Endothelial cell of umbilical vein (primary cell): Measurements from ENCODE around the gene MPG. TPM values are rescaled to one million over a fixed set of nuclear protein-coding genes. Genes with fewer than 3 reads are reported as not detected.

ENCODE experiments used
- BruUV-seq: library from RNA; stranded (reverse); fragments of 400-500 nt; replicated peaks from 2 replicates; lab custom pipeline; 2021; lab: Mats Ljungman, UMichigan
- CTCF ChIA-PET: fragments of 300-600, 350-600 bp; sonication (Branson Sonifier 250); formaldehyde crosslinking; loops from one replicate; lab custom pipeline; 2021; ENCODE audit warnings: antibody characterized with exemption, inconsistent platforms; lab: Charles Lee
- POLR2A ChIA-PET: fragments of 300-600, 350-600 bp; sonication (Branson Sonifier 250); formaldehyde crosslinking; loops from one replicate; lab custom pipeline; 2021; ENCODE audit warnings: antibody characterized with exemption, inconsistent platforms; lab: Charles Lee
- DNase-seq: peaks from one replicate; pipeline ENCODE4 v3.0.0-alpha.2; 2011; ENCODE audit warnings: low read depth, low spot score
- FAIRE-seq: peaks from 2 replicates; lab custom pipeline; 2011; peaks lifted over from hg19 to GRCh38; lab: Jason Lieb, UNC
- H2AFZ ChIP-seq: 2 replicates; pipeline ENCODE4 v1.6.0; 2012; ENCODE audit warnings: low read depth, low read length, control low read depth, inconsistent platforms
- H3K27ac ChIP-seq: 2 replicates; pipeline ENCODE4 v1.5.1; 2011; ENCODE audit warnings: low read depth, mild to moderate bottlenecking, control low read depth, low read length, moderate library complexity; ENCODE audit not compliant: insufficient read depth
- H3K27me3 ChIP-seq, 2 experiments: 2 replicates each; pipeline versions ENCODE4 v1.6.0 to v1.6.1; 2011; ENCODE audit warnings: low read length in 2 of 2, mixed read lengths in 1 of 2; ENCODE audit not compliant: control insufficient read depth in 2 of 2, insufficient read depth in 2 of 2
- H3K36me3 ChIP-seq, 2 experiments: 2 replicates in 1 of 2; 3 replicates in 1 of 2; pipeline ENCODE4 v1.5.1; 2011; ENCODE audit warnings: low read length in 2 of 2, mild to moderate bottlenecking in 1 of 2, moderate library complexity in 1 of 2; ENCODE audit not compliant: control insufficient read depth in 2 of 2, insufficient read depth in 2 of 2; ENCODE audit errors: extremely low read depth in 1 of 2
- H3K4me1 ChIP-seq: 3 replicates; pipeline ENCODE4 v1.5.1; 2011; ENCODE audit warnings: mild to moderate bottlenecking, low read length; ENCODE audit not compliant: control insufficient read depth, insufficient read depth; ENCODE audit errors: extremely low read depth
- H3K4me2 ChIP-seq: 2 replicates; pipeline ENCODE4 v1.6.1; 2011; ENCODE audit warnings: low read length, control low read depth, mixed read lengths; ENCODE audit not compliant: insufficient read depth
- H3K4me3 ChIP-seq, 3 experiments: fragments of 200-600 bp in 1 of 3; sonication (generic), shearing (Covaris generic) in 1 of 3; replicated peaks in 1 of 3; 2 replicates each; pipeline ENCODE4 v1.5.1; 2011 to 2016; ENCODE audit warnings: control low read depth in 3 of 3, low read length in 3 of 3, mild to moderate bottlenecking in 2 of 3, inconsistent platforms in 1 of 3, low read depth in 1 of 3, moderate library complexity in 1 of 3; ENCODE audit not compliant: insufficient read depth in 1 of 3
- H3K79me2 ChIP-seq: 2 replicates; pipeline ENCODE4 v1.6.0; 2012; ENCODE audit warnings: low read length, inconsistent platforms; ENCODE audit not compliant: control insufficient read depth, insufficient read depth
- H3K9ac ChIP-seq: replicated peaks from 2 replicates; pipeline ENCODE3; 2011; ENCODE audit warnings: low read length, control low read depth; ENCODE audit not compliant: insufficient read depth; ENCODE audit errors: extremely low read depth
- H3K9me1 ChIP-seq: replicated peaks from 3 replicates; pipeline ENCODE4 v1.6.0; 2011; ENCODE audit warnings: mild to moderate bottlenecking, low read length; ENCODE audit not compliant: control insufficient read depth, insufficient read depth; ENCODE audit errors: extremely low read depth
- H3K9me3 ChIP-seq: replicated peaks from 2 replicates; pipeline ENCODE4 v1.5.1; 2012; ENCODE audit warnings: low read length, inconsistent platforms; ENCODE audit not compliant: control insufficient read depth, insufficient read depth
- H4K20me1 ChIP-seq: replicated peaks from 2 replicates; pipeline ENCODE3; 2011; ENCODE audit warnings: mild to moderate bottlenecking, low read length; ENCODE audit not compliant: control insufficient read depth, insufficient read depth; ENCODE audit errors: extremely low read depth
- EZH2 ChIP-seq: IDR thresholded peaks from 2 replicates; pipeline ENCODE4 v1.6.1; 2012; ENCODE audit warnings: borderline replicate concordance, low read depth, mild to moderate bottlenecking, moderate library complexity, low read length, inconsistent platforms; ENCODE audit not compliant: severe bottlenecking
- FOS ChIP-seq: IDR thresholded peaks from 2 replicates; pipeline ENCODE4 v1.6.1; 2011; ENCODE audit warnings: mild to moderate bottlenecking, low read length, moderate library complexity, borderline replicate concordance; ENCODE audit not compliant: insufficient read depth
- GATA2 ChIP-seq: IDR thresholded peaks from 2 replicates; pipeline ENCODE4 v1.7.0; 2011; ENCODE audit warnings: low read depth, mild to moderate bottlenecking, moderate library complexity, mixed read lengths, low read length; ENCODE audit not compliant: insufficient read length, insufficient read depth
- JUN ChIP-seq: IDR thresholded peaks from 2 replicates; pipeline ENCODE4 v1.6.1; 2011; ENCODE audit warnings: borderline replicate concordance, low read depth; ENCODE audit not compliant: insufficient read length, insufficient read depth
- MAX ChIP-seq: IDR thresholded peaks from 2 replicates; pipeline ENCODE4 v1.6.1; 2011; ENCODE audit not compliant: insufficient read depth, insufficient read length
- MYC ChIP-seq: IDR thresholded peaks from one replicate; pipeline ENCODE4 v1.6.1; 2011; ENCODE audit warnings: mild to moderate bottlenecking, low read depth, low read length
- POLR2A ChIP-seq: IDR thresholded peaks from 2 replicates; pipeline ENCODE4 v1.6.1; 2012; ENCODE audit warnings: low read depth, mild to moderate bottlenecking, control low read depth, low read length
- POLR2AphosphoS5 ChIP-seq: IDR thresholded peaks from 2 replicates; pipeline ENCODE4 v1.6.1; 2012; ENCODE audit warnings: low read depth, mild to moderate bottlenecking, control low read depth, low read length, moderate library complexity; ENCODE audit not compliant: insufficient read depth
- dilution Hi-C: fragments of 300-500 bp; cut with MboI; formaldehyde crosslinking; loops from one replicate; pipeline ENCODE4 v1.15.0; 2019; ENCODE audit warnings: low sequenced_read_pairs; ENCODE audit not compliant: extremely low pct_ligation_motif_present
- intact Hi-C: fragments of 100-400 bp; cut with micrococcal nuclease; formaldehyde crosslinking; loops from one replicate; pipeline ENCODE4 v1.10.0; 2022
- polyA plus RNA-seq, 4 experiments: library from polyadenylated mRNA; depleted of rRNA in 3 of 4; stranded (reverse) in 3 of 4; unstranded in 1 of 4; fragments of >200 nt; gene quantifications; 2 replicates each; pipeline versions ENCODE4 v1.2.1 to v1.2.3, GENCODE V29; 2011 to 2012; ENCODE audit warnings: missing spikeins in 1 of 4
- total RNA-seq: library from RNA; stranded (reverse); gene quantifications from 2 replicates; pipeline ENCODE4 v1.2.3, GENCODE V29; 2021
- TF ChIP-seq, protein P1 (sequence below), 2 donors: IDR thresholded peaks; 1 replicate in 1 of 2; 2 replicates in 1 of 2; pipeline ENCODE4 v1.5.1; 2011; ENCODE audit warnings: low read length in 2 of 2, mild to moderate bottlenecking in 2 of 2, moderate library complexity in 2 of 2, control low read depth in 1 of 2, inconsistent platforms in 1 of 2, low read depth in 1 of 2; ENCODE audit not compliant: insufficient read depth in 1 of 2; ENCODE audit errors: extremely low read depth in 1 of 2

The MPG gene
- total and polyA plus RNA-seq, 2 donors (not counting 3 experiments of a cell fraction or from before 2014, with no cell fraction given), result 70.5 to 140 TPM

DNA sequence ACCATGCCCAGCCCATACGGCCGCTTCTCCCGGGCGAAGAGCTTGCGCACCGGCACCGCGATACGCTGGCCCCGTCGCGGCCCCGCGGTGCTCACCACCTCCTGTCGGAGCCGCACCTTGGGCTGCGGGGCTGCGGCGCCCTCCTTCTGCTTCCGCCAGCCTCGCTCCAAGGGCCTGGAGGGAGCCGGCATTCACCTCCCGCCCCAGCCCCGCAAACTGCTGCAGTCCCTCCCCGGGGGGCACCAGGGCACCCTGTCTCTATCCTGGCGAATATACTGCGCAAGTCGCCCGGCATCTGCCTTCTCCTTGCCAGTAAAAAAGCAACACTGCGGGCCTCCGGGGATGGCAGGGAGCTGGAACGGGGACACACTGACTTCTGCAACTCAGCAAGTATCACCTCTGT lies 16.1 kb upstream of the MPG start:
- no peaks in the 10 kb centered on the region for H3K9me3 ChIP-seq
- H3K9me1 ChIP-seq, result no peaks in the 10 kb centered on the region
- TF ChIP-seq FOS, result no peak
- no peak for TF ChIP-seq EZH2
- TF ChIP-seq MYC, result no peak
- TF ChIP-seq POLR2A, result no peak
- TF ChIP-seq, protein P1, sequence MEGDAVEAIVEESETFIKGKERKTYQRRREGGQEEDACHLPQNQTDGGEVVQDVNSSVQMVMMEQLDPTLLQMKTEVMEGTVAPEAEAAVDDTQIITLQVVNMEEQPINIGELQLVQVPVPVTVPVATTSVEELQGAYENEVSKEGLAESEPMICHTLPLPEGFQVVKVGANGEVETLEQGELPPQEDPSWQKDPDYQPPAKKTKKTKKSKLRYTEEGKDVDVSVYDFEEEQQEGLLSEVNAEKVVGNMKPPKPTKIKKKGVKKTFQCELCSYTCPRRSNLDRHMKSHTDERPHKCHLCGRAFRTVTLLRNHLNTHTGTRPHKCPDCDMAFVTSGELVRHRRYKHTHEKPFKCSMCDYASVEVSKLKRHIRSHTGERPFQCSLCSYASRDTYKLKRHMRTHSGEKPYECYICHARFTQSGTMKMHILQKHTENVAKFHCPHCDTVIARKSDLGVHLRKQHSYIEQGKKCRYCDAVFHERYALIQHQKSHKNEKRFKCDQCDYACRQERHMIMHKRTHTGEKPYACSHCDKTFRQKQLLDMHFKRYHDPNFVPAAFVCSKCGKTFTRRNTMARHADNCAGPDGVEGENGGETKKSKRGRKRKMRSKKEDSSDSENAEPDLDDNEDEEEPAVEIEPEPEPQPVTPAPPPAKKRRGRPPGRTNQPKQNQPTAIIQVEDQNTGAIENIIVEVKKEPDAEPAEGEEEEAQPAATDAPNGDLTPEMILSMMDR (IDR thresholded peaks at IDR 0.05; ENCODE audit: extremely low read depth in 1 of 2, insufficient read depth in 1 of 2, low read depth in 1 of 2, low read length in 2 of 2), result no peak
- no peak for TF ChIP-seq JUN
- no peak for TF ChIP-seq MAX
- no peak for TF ChIP-seq GATA2
- no peak for TF ChIP-seq POLR2AphosphoS5
- peaks cover 0 to 70% of the 10 kb centered on the region in 2 experiments for H3K36me3 ChIP-seq
- H3K27me3 ChIP-seq, result no peaks in the 10 kb centered on the region
- ChIA-PET POLR2A (no interaction called here), CTCF (interaction anchor here (1.4 to 18.5 kb wide), 2 partner anchors 29 to 45 kb away, joined by 4 to 790 read pairs; no protein-coding TSS in a partner anchor)
- no peak overlapping the region for H3K4me2 ChIP-seq
- BruUV-seq, result no TSS peak
- H3K9ac ChIP-seq, result no peak overlapping the region
- dilution Hi-C loops, result no loop called here
- no peak overlapping the region for H3K4me3 ChIP-seq
- no peak overlapping the region for H3K27ac ChIP-seq
- H3K4me1 ChIP-seq, result no peaks in the 10 kb centered on the region
- no peak for DNase-seq
- no peak overlapping the region for H2AFZ ChIP-seq
- no peaks in the 10 kb centered on the region for H4K20me1 ChIP-seq
- FAIRE-seq, result no peak
- intact Hi-C loops, result no loop called here
- no peaks in the 10 kb centered on the region for H3K79me2 ChIP-seq
